ENCODE measurements around the gene HOXA1.

The HOXA1 gene

GRCh38 chr7:27091941-27092818, 3.6 kb downstream of the HOXA1 start:
- no peak for DNase-seq (ENCODE audit: low spot score)

GRCh38 chr7:27091105-27091504, 4.7 kb downstream of the HOXA1 start:
- no peak for DNase-seq (ENCODE audit: low spot score)

- no peak for DNase-seq (ENCODE audit: low spot score)
These were observed 7.5 kb downstream of the HOXA1 start for GRCh38 chr7:27088002-27088922.

GRCh38 chr7:27083646-27084045, 12.2 kb downstream of the HOXA1 start:
- DNase-seq (ENCODE audit: low spot score): no peak

- DNase-seq (ENCODE audit: low spot score): no peak
These were observed 13.6 kb downstream of the HOXA1 start for GRCh38 chr7:27082171-27082570.

GRCh38 chr7:27080844-27081436, 14.9 kb downstream of the HOXA1 start:
- no peak for DNase-seq (ENCODE audit: low spot score)

- DNase-seq (ENCODE audit: low spot score): no peak
These were observed 16.4 kb downstream of the HOXA1 start for GRCh38 chr7:27079234-27079975.

GRCh38 chr7:27078616-27079233, 17.1 kb downstream of the HOXA1 start:
- DNase-seq (ENCODE audit: low spot score): no peak

GRCh38 chr7:27073076-27073475, 22.7 kb downstream of the HOXA1 start:
- DNase-seq (ENCODE audit: low spot score): no peak

GRCh38 chr7:27071622-27072390, 24.0 kb downstream of the HOXA1 start:
- DNase-seq (ENCODE audit: low spot score): no peak

- no peak for DNase-seq (ENCODE audit: low spot score)
These were observed 27.5 kb downstream of the HOXA1 start for GRCh38 chr7:27068259-27068658.

GRCh38 chr7:27066148-27066547, 29.7 kb downstream of the HOXA1 start:
- no peak for DNase-seq (ENCODE audit: low spot score)

GRCh38 chr7:27065709-27066108, 30.1 kb downstream of the HOXA1 start:
- DNase-seq (ENCODE audit: low spot score): no peak

GRCh38 chr7:27064661-27065060, 31.1 kb downstream of the HOXA1 start:
- DNase-seq (ENCODE audit: low spot score): no peak

- DNase-seq (ENCODE audit: low spot score): no peak
These were observed 31.6 kb downstream of the HOXA1 start for GRCh38 chr7:27064159-27064558.

GRCh38 chr7:27062946-27063345, 32.9 kb downstream of the HOXA1 start:
- no peak for DNase-seq (ENCODE audit: low spot score)

- DNase-seq (ENCODE audit: low spot score): peak; percentile 27
These were observed 42.6 kb downstream of the HOXA1 start for GRCh38 chr7:27053153-27053552.

GRCh38 chr7:27051451-27051850, 44.3 kb downstream of the HOXA1 start:
- DNase-seq (ENCODE audit: low spot score): no peak

GRCh38 chr7:27048438-27048837, 47.4 kb downstream of the HOXA1 start:
- peak; percentile 39 for DNase-seq (ENCODE audit: low spot score)

- no peak for DNase-seq (ENCODE audit: low spot score)
These were observed 48.8 kb downstream of the HOXA1 start for GRCh38 chr7:27046854-27047549.
